ENCODE results near the gene FAM241B.

FAM241B gene

GRCh38 chr10:69660296-69660695, 30.2 kb downstream of the FAM241B start:
- Histone ChIP-seq H3K36me3 (ENCODE audit: control insufficient read depth in 1 of 2, insufficient read depth in 2 of 2, low read depth in 1 of 2, low read length in 2 of 2) (no peaks in the 10 kb centered on the region), H3K4me1 (ENCODE audit: control insufficient read depth, insufficient read depth, low read depth, low read length) (peaks cover 48% of the 10 kb centered on the region), H3K27me3 (ENCODE audit: control insufficient read depth in 1 of 2, insufficient read depth in 1 of 2, low read length in 2 of 2) (peaks cover 0 to 96% of the 10 kb centered on the region in 2 experiments), H3K9ac (ENCODE audit: low read length) (no peak overlapping the region), H3K9me3 (ENCODE audit: control insufficient read depth, low read length) (no peaks in the 10 kb centered on the region), H4K8ac (ENCODE audit: low read length) (no peak overlapping the region), H2BK120ac (ENCODE audit: low read depth, low read length) (no peak overlapping the region), H3K14ac (ENCODE audit: low read length in 2 of 2) (no peak overlapping the region), H3K4me3 (ENCODE audit: insufficient read depth in 1 of 2, low read depth in 1 of 2, low read length in 2 of 2) (no peak overlapping the region), H3K18ac (ENCODE audit: low read depth in 1 of 2, low read length in 2 of 2) (no peak overlapping the region), H2AK5ac (ENCODE audit: low read length, severe bottlenecking) (peak overlapping the region; percentile 24), H2BK12ac (ENCODE audit: low read length in 2 of 2) (no peak overlapping the region), H3K4ac (ENCODE audit: low read depth in 1 of 2, low read length in 2 of 2) (no peak overlapping the region), H2AFZ (ENCODE audit: low read depth, low read length) (no peak overlapping the region), H3K4me2 (ENCODE audit: low read length, poor library complexity, severe bottlenecking) (no peak overlapping the region), H3K23ac (ENCODE audit: low read length in 2 of 2) (no peak overlapping the region), H4K91ac (ENCODE audit: low read length) (no peak overlapping the region), H3K79me1 (replicated peaks; ENCODE audit: low read length, poor library complexity, severe bottlenecking) (no peaks in the 10 kb centered on the region), H2BK5ac (ENCODE audit: low read depth, low read length, poor library complexity, severe bottlenecking) (no peak overlapping the region), H3K27ac (ENCODE audit: low read length, poor library complexity, severe bottlenecking) (peak overlapping the region; percentile 12), H2BK15ac (ENCODE audit: low read depth, poor library complexity, severe bottlenecking) (no peak overlapping the region)
- DNase-seq, result no peak
- WGBS, result 75% methylated on average over 6 of the region's 6 CpGs

GRCh38 chr10:69661414-69662172, 31.5 kb downstream of the FAM241B start:
- peak overlapping the region in 1 of 2 experiments; percentile 44 for H3K14ac ChIP-seq (ENCODE audit: low read length in 2 of 2)
- H3K18ac ChIP-seq (ENCODE audit: low read depth in 1 of 2, low read length in 2 of 2), result no peak overlapping the region
- H2BK15ac ChIP-seq (ENCODE audit: low read depth, poor library complexity, severe bottlenecking), result no peak overlapping the region
- peaks cover 8 to 96% of the 10 kb centered on the region in 2 experiments for H3K27me3 ChIP-seq (ENCODE audit: control insufficient read depth in 1 of 2, insufficient read depth in 1 of 2, low read length in 2 of 2)
- H4K91ac ChIP-seq (ENCODE audit: low read length), result no peak overlapping the region
- H3K4ac ChIP-seq (ENCODE audit: low read depth in 1 of 2, low read length in 2 of 2), result no peak overlapping the region
- H3K23ac ChIP-seq (ENCODE audit: low read length in 2 of 2), result no peak overlapping the region
- H2BK5ac ChIP-seq (ENCODE audit: low read depth, low read length, poor library complexity, severe bottlenecking), result no peak overlapping the region
- no peaks in the 10 kb centered on the region for H3K79me1 ChIP-seq (replicated peaks; ENCODE audit: low read length, poor library complexity, severe bottlenecking)
- no peak overlapping the region for H3K27ac ChIP-seq (ENCODE audit: low read length, poor library complexity, severe bottlenecking)
- H3K4me1 ChIP-seq (ENCODE audit: control insufficient read depth, insufficient read depth, low read depth, low read length), result peaks cover 44% of the 10 kb centered on the region
- no peak overlapping the region for H2AK5ac ChIP-seq (ENCODE audit: low read length, severe bottlenecking)
- no peak overlapping the region for H2BK12ac ChIP-seq (ENCODE audit: low read length in 2 of 2)
- DNase-seq, result no peak
- no peak overlapping the region for H2AFZ ChIP-seq (ENCODE audit: low read depth, low read length)
- H3K4me2 ChIP-seq (ENCODE audit: low read length, poor library complexity, severe bottlenecking), result no peak overlapping the region
- no peaks in the 10 kb centered on the region for H3K36me3 ChIP-seq (ENCODE audit: control insufficient read depth in 1 of 2, insufficient read depth in 2 of 2, low read depth in 1 of 2, low read length in 2 of 2)
- no peak overlapping the region for H3K4me3 ChIP-seq (ENCODE audit: insufficient read depth in 1 of 2, low read depth in 1 of 2, low read length in 2 of 2)
- H3K9me3 ChIP-seq (ENCODE audit: control insufficient read depth, low read length), result no peaks in the 10 kb centered on the region
- 82% methylated on average over 3 of the region's 4 CpGs for WGBS
- H2BK120ac ChIP-seq (ENCODE audit: low read depth, low read length), result no peak overlapping the region
- H4K8ac ChIP-seq (ENCODE audit: low read length), result no peak overlapping the region
- H3K9ac ChIP-seq (ENCODE audit: low read length), result no peak overlapping the region

GRCh38 chr10:69662173-69662877, 32.3 kb downstream of the FAM241B start:
- Histone ChIP-seq H2BK5ac (ENCODE audit: low read depth, low read length, poor library complexity, severe bottlenecking) (no peak overlapping the region), H2AFZ (ENCODE audit: low read depth, low read length) (no peak overlapping the region), H3K23ac (ENCODE audit: low read length in 2 of 2) (no peak overlapping the region), H2BK15ac (ENCODE audit: low read depth, poor library complexity, severe bottlenecking) (no peak overlapping the region), H4K8ac (ENCODE audit: low read length) (no peak overlapping the region), H2BK120ac (ENCODE audit: low read depth, low read length) (no peak overlapping the region), H3K27me3 (ENCODE audit: control insufficient read depth in 1 of 2, insufficient read depth in 1 of 2, low read length in 2 of 2) (peaks cover 8 to 96% of the 10 kb centered on the region in 2 experiments), H3K4me3 (ENCODE audit: insufficient read depth in 1 of 2, low read depth in 1 of 2, low read length in 2 of 2) (no peak overlapping the region), H4K91ac (ENCODE audit: low read length) (no peak overlapping the region), H3K4me1 (ENCODE audit: control insufficient read depth, insufficient read depth, low read depth, low read length) (peaks cover 38% of the 10 kb centered on the region), H3K14ac (ENCODE audit: low read length in 2 of 2) (no peak overlapping the region), H3K36me3 (ENCODE audit: control insufficient read depth in 1 of 2, insufficient read depth in 2 of 2, low read depth in 1 of 2, low read length in 2 of 2) (no peaks in the 10 kb centered on the region), H3K9ac (ENCODE audit: low read length) (no peak overlapping the region), H3K9me3 (ENCODE audit: control insufficient read depth, low read length) (no peaks in the 10 kb centered on the region), H2BK12ac (ENCODE audit: low read length in 2 of 2) (no peak overlapping the region), H3K4me2 (ENCODE audit: low read length, poor library complexity, severe bottlenecking) (no peak overlapping the region), H3K27ac (ENCODE audit: low read length, poor library complexity, severe bottlenecking) (no peak overlapping the region), H2AK5ac (ENCODE audit: low read length, severe bottlenecking) (no peak overlapping the region), H3K79me1 (replicated peaks; ENCODE audit: low read length, poor library complexity, severe bottlenecking) (no peaks in the 10 kb centered on the region), H3K18ac (ENCODE audit: low read depth in 1 of 2, low read length in 2 of 2) (no peak overlapping the region), H3K4ac (ENCODE audit: low read depth in 1 of 2, low read length in 2 of 2) (no peak overlapping the region)
- WGBS, result 85% methylated on average over 11 of the region's 11 CpGs
- DNase-seq, result no peak

GRCh38 chr10:69662901-69663300, 32.9 kb downstream of the FAM241B start:
- Histone ChIP-seq H3K27me3 (ENCODE audit: control insufficient read depth in 1 of 2, insufficient read depth in 1 of 2, low read length in 2 of 2) (peaks cover 8 to 96% of the 10 kb centered on the region in 2 experiments), H3K9me3 (ENCODE audit: control insufficient read depth, low read length) (no peaks in the 10 kb centered on the region), H3K4me1 (ENCODE audit: control insufficient read depth, insufficient read depth, low read depth, low read length) (peaks cover 32% of the 10 kb centered on the region), H3K36me3 (ENCODE audit: control insufficient read depth in 1 of 2, insufficient read depth in 2 of 2, low read depth in 1 of 2, low read length in 2 of 2) (no peaks in the 10 kb centered on the region), H4K8ac (ENCODE audit: low read length) (no peak overlapping the region), H2AFZ (ENCODE audit: low read depth, low read length) (no peak overlapping the region), H3K4ac (ENCODE audit: low read depth in 1 of 2, low read length in 2 of 2) (no peak overlapping the region), H3K4me3 (ENCODE audit: insufficient read depth in 1 of 2, low read depth in 1 of 2, low read length in 2 of 2) (no peak overlapping the region), H2BK5ac (ENCODE audit: low read depth, low read length, poor library complexity, severe bottlenecking) (no peak overlapping the region), H2BK120ac (ENCODE audit: low read depth, low read length) (no peak overlapping the region), H4K91ac (ENCODE audit: low read length) (no peak overlapping the region), H3K79me1 (replicated peaks; ENCODE audit: low read length, poor library complexity, severe bottlenecking) (no peaks in the 10 kb centered on the region), H3K14ac (ENCODE audit: low read length in 2 of 2) (no peak overlapping the region), H3K4me2 (ENCODE audit: low read length, poor library complexity, severe bottlenecking) (no peak overlapping the region), H2AK5ac (ENCODE audit: low read length, severe bottlenecking) (no peak overlapping the region), H2BK12ac (ENCODE audit: low read length in 2 of 2) (no peak overlapping the region), H2BK15ac (ENCODE audit: low read depth, poor library complexity, severe bottlenecking) (no peak overlapping the region), H3K27ac (ENCODE audit: low read length, poor library complexity, severe bottlenecking) (no peak overlapping the region), H3K18ac (ENCODE audit: low read depth in 1 of 2, low read length in 2 of 2) (no peak overlapping the region), H3K23ac (ENCODE audit: low read length in 2 of 2) (no peak overlapping the region), H3K9ac (ENCODE audit: low read length) (no peak overlapping the region)
- WGBS, result 95% methylated on average over 5 of the region's 7 CpGs
- no peak for DNase-seq
